Choroid plexus epithelial cell (primary cell): ENCODE results near the gene EIF1AD.

Experiments used
- DNase-seq: peaks from one replicate; pipeline ENCODE4 v3.0.0-alpha.2; 2010; ENCODE audit warnings: low read depth
- H3K4me3 ChIP-seq: 2 replicates; pipeline ENCODE4 v1.5.1; 2011; ENCODE audit warnings: low read depth, mild to moderate bottlenecking, control low read depth, low read length, moderate library complexity
- CTCF ChIP-seq: conservative IDR thresholded peaks from 2 replicates; pipeline ENCODE4 v1.5.1; 2011; ENCODE audit warnings: low read depth, mild to moderate bottlenecking, control low read depth, inconsistent platforms, low read length, moderate library complexity

The EIF1AD gene

GRCh38 chr11:66007201-66007634, 5.3 kb upstream of the EIF1AD start:
- no peak for TF ChIP-seq CTCF
- H3K4me3 ChIP-seq: no peak overlapping the region
- no peak for DNase-seq

GRCh38 chr11:66006891-66007176, 4.9 kb upstream of the EIF1AD start:
- no peak for TF ChIP-seq CTCF
- DNase-seq: no peak
- no peak overlapping the region for H3K4me3 ChIP-seq

- no peak for DNase-seq
- TF ChIP-seq CTCF: no peak
- H3K4me3 ChIP-seq: no peak overlapping the region
Measured at GRCh38 chr11:66006134-66006890, 4.4 kb upstream of the EIF1AD start.

GRCh38 chr11:66004186-66004585, 2.2 kb upstream of the EIF1AD start:
- TF ChIP-seq CTCF: no peak
- no peak for DNase-seq
- no peak overlapping the region for H3K4me3 ChIP-seq

GRCh38 chr11:66003291-66003690, 1.3 kb upstream of the EIF1AD start:
- TF ChIP-seq CTCF: no peak
- no peak for DNase-seq
- H3K4me3 ChIP-seq: peak overlapping the region; percentile 97

- TF ChIP-seq CTCF: peak; percentile 31
- peak overlapping the region; percentile 97 for H3K4me3 ChIP-seq
- DNase-seq: peak; percentile 44
Measured at GRCh38 chr11:66002648-66003225, 780 bp upstream of the EIF1AD start.

GRCh38 chr11:65997286-65997685, 4.7 kb downstream of the EIF1AD start:
- peak; percentile 18 for DNase-seq
- H3K4me3 ChIP-seq: no peak overlapping the region
- no peak for TF ChIP-seq CTCF
